ENCODE results near the gene SEC16B.

The SEC16B gene

GRCh38 chr1:177937174-177937770 lies 32.6 kb downstream of the SEC16B start:
- no peak for ATAC-seq
- H3K4me3 Mint-ChIP-seq = no peak overlapping the region
- no peak for DNase-seq (ENCODE audit: low spot score in 2 of 2)
- peaks cover 7% of the 10 kb centered on the region for H3K9me3 Mint-ChIP-seq
- no peak overlapping the region for H3K27ac Mint-ChIP-seq
- no peaks in the 10 kb centered on the region for H3K36me3 Mint-ChIP-seq
- no peaks in the 10 kb centered on the region for H3K4me1 Mint-ChIP-seq

DNA sequence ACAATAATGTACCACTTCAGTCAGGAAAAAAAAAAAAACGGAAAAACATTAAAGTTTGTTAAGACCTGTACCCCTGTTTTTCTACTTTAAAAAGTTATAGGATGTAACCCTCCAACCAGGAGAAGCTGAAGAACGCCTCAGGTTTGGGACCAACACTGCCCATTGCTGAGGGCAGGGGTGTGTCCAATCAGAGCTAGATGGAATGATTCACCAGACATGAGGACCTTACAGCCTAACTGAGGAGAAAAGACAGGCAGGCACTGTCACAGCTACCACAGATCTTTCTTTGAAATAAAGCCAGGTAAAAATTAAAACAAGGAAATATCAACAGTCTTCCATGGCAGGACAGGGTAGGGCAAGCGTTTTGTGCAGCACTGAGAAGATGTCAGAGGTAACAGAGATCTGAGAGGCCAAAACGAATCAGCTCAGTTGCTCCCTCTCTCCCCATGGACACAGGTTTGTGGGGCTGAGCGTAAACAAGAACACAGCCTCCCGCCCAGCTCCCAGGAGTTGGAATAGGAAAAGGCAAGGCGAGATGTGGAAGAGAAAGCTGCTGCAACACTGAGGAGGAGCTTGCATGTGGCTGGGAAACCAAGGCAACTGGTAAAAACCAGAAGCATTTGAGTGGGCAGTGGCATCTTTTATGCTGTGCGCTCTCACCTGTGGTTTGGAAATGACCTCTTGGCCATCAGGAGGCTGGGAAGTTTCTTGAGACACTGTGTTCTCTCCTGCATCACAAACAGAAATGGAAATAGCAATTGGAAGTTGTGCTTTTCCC lies 34.0 kb downstream of the SEC16B start:
- no peaks in the 10 kb centered on the region for H3K36me3 Mint-ChIP-seq
- ATAC-seq = no peak

GRCh38 chr1:177934927-177935326 lies 34.9 kb downstream of the SEC16B start:
- no peaks in the 10 kb centered on the region for H3K4me1 Mint-ChIP-seq
- DNase-seq (ENCODE audit: low spot score in 2 of 2) = no peak
- H3K4me3 Mint-ChIP-seq = no peak overlapping the region
- no peak overlapping the region for H3K27ac Mint-ChIP-seq
- H3K9me3 Mint-ChIP-seq = peaks cover 7% of the 10 kb centered on the region
- no peaks in the 10 kb centered on the region for H3K36me3 Mint-ChIP-seq
- ATAC-seq = no peak

More for the DNA sequence above, 34.0 kb downstream of the SEC16B start:
- no peak for DNase-seq (ENCODE audit: low spot score in 2 of 2)
- Mint-ChIP-seq H3K4me3 (no peak overlapping the region), H3K4me1 (no peaks in the 10 kb centered on the region), H3K9me3 (peaks cover 7% of the 10 kb centered on the region), H3K27ac (no peak overlapping the region)

DNA sequence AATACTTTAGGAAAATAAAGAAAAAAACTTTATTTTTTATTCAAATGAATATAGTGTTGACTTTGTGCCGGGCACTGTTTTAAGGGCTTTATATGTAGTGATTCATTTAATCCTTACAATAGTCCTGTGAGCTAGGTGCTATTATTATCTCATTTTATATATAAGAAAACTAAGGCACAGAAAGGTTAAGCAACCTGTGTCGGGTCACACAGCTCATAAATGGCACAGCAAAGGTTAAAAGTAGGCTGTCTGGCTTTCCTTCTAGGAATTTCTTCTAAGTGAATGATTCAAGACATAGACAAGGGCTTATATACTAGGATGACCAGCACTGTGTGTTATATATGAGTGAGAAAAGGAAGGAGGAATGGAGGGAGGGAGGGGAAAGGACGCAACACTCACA lies 35.4 kb downstream of the SEC16B start:
- ATAC-seq = no peak
- peaks cover 7% of the 10 kb centered on the region for H3K9me3 Mint-ChIP-seq
- no peak overlapping the region for H3K4me3 Mint-ChIP-seq
- H3K27ac Mint-ChIP-seq = no peak overlapping the region
- no peaks in the 10 kb centered on the region for H3K36me3 Mint-ChIP-seq
- no peaks in the 10 kb centered on the region for H3K4me1 Mint-ChIP-seq
- DNase-seq (ENCODE audit: low spot score in 2 of 2) = no peak

GRCh38 chr1:177933881-177934280 lies 36.0 kb downstream of the SEC16B start:
- H3K4me3 Mint-ChIP-seq = no peak overlapping the region
- H3K36me3 Mint-ChIP-seq = no peaks in the 10 kb centered on the region
- DNase-seq (ENCODE audit: low spot score in 2 of 2) = no peak
- H3K9me3 Mint-ChIP-seq = peaks cover 7% of the 10 kb centered on the region
- no peak for ATAC-seq
- no peaks in the 10 kb centered on the region for H3K4me1 Mint-ChIP-seq
- H3K27ac Mint-ChIP-seq = no peak overlapping the region

GRCh38 chr1:177932123-177932522 lies 37.7 kb downstream of the SEC16B start:
- ATAC-seq (no peak), DNase-seq (ENCODE audit: low spot score in 2 of 2) (no peak)
- no peak overlapping the region for H3K4me3 Mint-ChIP-seq
- H3K36me3 Mint-ChIP-seq = no peaks in the 10 kb centered on the region
- H3K4me1 Mint-ChIP-seq = no peaks in the 10 kb centered on the region
- H3K27ac Mint-ChIP-seq = no peak overlapping the region
- peaks cover 7% of the 10 kb centered on the region for H3K9me3 Mint-ChIP-seq

DNA sequence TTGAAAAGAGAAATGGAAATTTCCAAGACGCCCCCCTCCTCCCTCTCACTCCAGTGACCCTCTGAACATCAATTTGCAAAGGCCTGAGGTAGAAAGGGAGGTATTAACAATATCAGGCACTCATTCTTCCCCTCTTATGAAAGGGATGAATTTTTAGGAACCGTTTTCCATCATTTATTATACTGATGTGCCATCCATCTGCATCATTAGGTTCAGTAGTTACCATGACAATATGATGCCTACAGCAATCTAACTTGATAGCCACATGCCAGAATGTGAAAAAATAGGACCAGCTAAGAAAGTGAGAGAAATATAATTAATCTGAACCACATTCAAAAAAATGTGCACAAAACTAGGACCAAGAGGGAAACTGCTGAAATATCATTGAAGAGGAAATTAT lies 40.9 kb downstream of the SEC16B start:
- DNase-seq (ENCODE audit: low spot score in 2 of 2) (no peak), ATAC-seq (no peak)
- H3K4me1 Mint-ChIP-seq = no peaks in the 10 kb centered on the region
- no peaks in the 10 kb centered on the region for H3K36me3 Mint-ChIP-seq
- H3K27ac Mint-ChIP-seq = no peak overlapping the region
- H3K9me3 Mint-ChIP-seq = no peaks in the 10 kb centered on the region
- no peak overlapping the region for H3K4me3 Mint-ChIP-seq

DNA sequence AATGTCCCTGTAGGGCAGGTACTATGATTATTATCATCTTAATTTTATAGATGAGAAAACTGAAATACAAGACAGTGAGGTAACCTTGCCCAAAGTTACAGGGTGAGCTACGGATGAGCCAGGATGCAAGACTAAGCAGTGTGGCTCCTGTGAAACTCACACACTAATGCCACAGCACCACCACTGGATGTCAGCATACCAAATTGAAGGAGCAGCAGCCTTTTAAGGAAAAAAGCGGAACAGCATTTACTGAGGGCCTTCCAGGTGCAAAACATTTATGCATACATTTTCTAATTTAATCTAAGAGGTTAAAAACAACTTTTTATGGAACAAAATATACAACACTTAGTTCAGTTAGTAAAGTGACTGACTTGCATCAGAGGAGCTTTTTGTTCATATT lies 41.7 kb downstream of the SEC16B start:
- H3K4me3 Mint-ChIP-seq = no peak overlapping the region
- no peaks in the 10 kb centered on the region for H3K36me3 Mint-ChIP-seq
- H3K4me1 Mint-ChIP-seq = no peaks in the 10 kb centered on the region
- no peak overlapping the region for H3K27ac Mint-ChIP-seq
- DNase-seq (ENCODE audit: low spot score in 2 of 2) (no peak), ATAC-seq (no peak)
- no peaks in the 10 kb centered on the region for H3K9me3 Mint-ChIP-seq

GRCh38 chr1:177927021-177927596 lies 42.7 kb downstream of the SEC16B start:
- DNase-seq (ENCODE audit: low spot score in 2 of 2) = no peak
- H3K27ac Mint-ChIP-seq = no peak overlapping the region
- H3K36me3 Mint-ChIP-seq = no peaks in the 10 kb centered on the region
- no peak for ATAC-seq
- no peaks in the 10 kb centered on the region for H3K9me3 Mint-ChIP-seq
- H3K4me3 Mint-ChIP-seq = no peak overlapping the region
- H3K4me1 Mint-ChIP-seq = no peaks in the 10 kb centered on the region

DNA sequence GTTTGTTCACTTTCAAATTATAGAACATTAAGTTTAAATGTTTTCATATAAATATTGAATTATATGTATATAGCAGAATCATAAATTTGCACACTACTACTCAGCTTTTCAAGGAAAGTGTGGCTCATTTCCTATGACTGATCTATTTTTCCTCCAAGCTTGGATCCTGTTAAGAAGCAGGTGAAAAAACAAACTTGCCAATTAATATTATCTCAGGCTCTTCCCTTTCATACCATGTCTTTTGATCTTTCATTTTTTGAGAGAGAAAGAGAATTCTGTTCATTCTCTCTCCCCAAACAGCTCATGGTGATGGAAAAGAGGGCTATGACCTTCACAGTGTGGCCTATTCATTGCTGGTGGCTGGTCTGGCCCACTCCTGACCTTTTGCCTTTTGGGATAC lies 43.7 kb downstream of the SEC16B start:
- Mint-ChIP-seq H3K9me3 (no peaks in the 10 kb centered on the region), H3K4me3 (no peak overlapping the region), H3K4me1 (no peaks in the 10 kb centered on the region), H3K27ac (no peak overlapping the region), H3K36me3 (no peaks in the 10 kb centered on the region)
- no peak for ATAC-seq
- no peak for DNase-seq (ENCODE audit: low spot score in 2 of 2)

GRCh38 chr1:177925006-177925405 lies 44.9 kb downstream of the SEC16B start:
- no peaks in the 10 kb centered on the region for H3K36me3 Mint-ChIP-seq
- H3K4me3 Mint-ChIP-seq = no peak overlapping the region
- H3K27ac Mint-ChIP-seq = no peak overlapping the region
- ATAC-seq (no peak), DNase-seq (ENCODE audit: low spot score in 2 of 2) (no peak)
- H3K9me3 Mint-ChIP-seq = no peaks in the 10 kb centered on the region
- no peaks in the 10 kb centered on the region for H3K4me1 Mint-ChIP-seq

GRCh38 chr1:177923441-177923840 lies 46.4 kb downstream of the SEC16B start:
- no peak for DNase-seq (ENCODE audit: low spot score in 2 of 2)
- H3K9me3 Mint-ChIP-seq = no peaks in the 10 kb centered on the region
- H3K4me1 Mint-ChIP-seq = no peaks in the 10 kb centered on the region
- no peak overlapping the region for H3K4me3 Mint-ChIP-seq
- H3K27ac Mint-ChIP-seq = no peak overlapping the region
- H3K36me3 Mint-ChIP-seq = no peaks in the 10 kb centered on the region
- ATAC-seq = no peak

GRCh38 chr1:177922209-177922608 lies 47.6 kb downstream of the SEC16B start:
- H3K27ac Mint-ChIP-seq = no peak overlapping the region
- H3K36me3 Mint-ChIP-seq = no peaks in the 10 kb centered on the region
- H3K9me3 Mint-ChIP-seq = no peaks in the 10 kb centered on the region
- ATAC-seq (no peak), DNase-seq (ENCODE audit: low spot score in 2 of 2) (no peak)
- no peak overlapping the region for H3K4me3 Mint-ChIP-seq
- H3K4me1 Mint-ChIP-seq = no peaks in the 10 kb centered on the region

- H3K36me3 Mint-ChIP-seq = no peaks in the 10 kb centered on the region
- no peak for DNase-seq (ENCODE audit: low spot score in 2 of 2)
- H3K4me1 Mint-ChIP-seq = no peaks in the 10 kb centered on the region
- ATAC-seq = no peak
- H3K4me3 Mint-ChIP-seq = no peak overlapping the region
- no peak overlapping the region for H3K27ac Mint-ChIP-seq
- H3K9me3 Mint-ChIP-seq = no peaks in the 10 kb centered on the region
Measured at GRCh38 chr1:177921590-177921989, 48.3 kb downstream of the SEC16B start.

DNA sequence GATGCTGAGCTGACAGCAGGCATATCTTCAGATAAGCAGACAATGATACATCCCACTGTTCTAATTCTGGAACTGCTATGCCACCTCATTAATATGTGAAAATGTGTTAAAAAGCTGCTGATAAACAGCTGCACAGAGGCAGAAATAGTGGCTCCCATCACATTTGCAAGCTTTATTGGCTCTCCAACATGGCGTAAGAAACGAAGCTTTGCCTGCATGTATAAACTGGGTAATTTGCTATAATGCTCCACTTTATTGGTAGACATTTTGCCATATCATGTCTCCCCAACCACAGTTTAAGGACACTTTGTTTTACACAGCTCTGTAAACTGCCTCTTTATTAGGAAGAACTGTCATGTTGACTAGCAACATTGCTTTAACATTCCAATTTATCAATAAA lies 49.8 kb downstream of the SEC16B start:
- no peaks in the 10 kb centered on the region for H3K9me3 Mint-ChIP-seq
- DNase-seq (ENCODE audit: low spot score in 2 of 2) (no peak), ATAC-seq (no peak)
- no peaks in the 10 kb centered on the region for H3K4me1 Mint-ChIP-seq
- no peak overlapping the region for H3K4me3 Mint-ChIP-seq
- no peak overlapping the region for H3K27ac Mint-ChIP-seq
- no peaks in the 10 kb centered on the region for H3K36me3 Mint-ChIP-seq

GRCh38 chr1:177915641-177916040 lies 54.2 kb downstream of the SEC16B start:
- H3K27ac Mint-ChIP-seq = no peak overlapping the region
- no peak overlapping the region for H3K4me3 Mint-ChIP-seq

More at GRCh38 chr1:177915641-177916040, 54.2 kb downstream of the SEC16B start:
- ATAC-seq (no peak), DNase-seq (ENCODE audit: low spot score in 2 of 2) (no peak)
- H3K36me3 Mint-ChIP-seq = no peaks in the 10 kb centered on the region
- H3K9me3 Mint-ChIP-seq = no peaks in the 10 kb centered on the region
- no peaks in the 10 kb centered on the region for H3K4me1 Mint-ChIP-seq

Measured in stimulated activated effector memory CD8-positive, alpha-beta T cell treated with anti-CD3 and anti-CD28 coated beads, Interleukin-12 subunit alpha, Interleukin-12 subunit beta, amount 100 ng/mL, for 72 hours (primary cell).